WTC11 (cell line): ENCODE measurements around the gene APOBEC3B.

Source experiments
- AR ChIP-seq: fragments of 250-450 bp; sonication (Bioruptor Pico); IDR thresholded peaks from 2 replicates; pipeline ENCODE4 v1.9.0; 2021; ENCODE audit warnings: mild to moderate bottlenecking
- CTCF ChIP-seq: fragments of 200-600 bp; IDR thresholded peaks from 2 replicates; pipeline ENCODE4 v1.8.0; 2022; ENCODE audit warnings: antibody characterized with exemption
- E2F1 ChIP-seq: sonication (generic); formaldehyde crosslinking; IDR thresholded peaks from 2 replicates; pipeline ENCODE4 v1.8.0; 2022; ENCODE audit warnings: mild to moderate bottlenecking, missing genetic modification reagents
- E2F4 ChIP-seq: sonication (generic); formaldehyde crosslinking; IDR thresholded peaks from 2 replicates; pipeline ENCODE4 v1.8.1; 2022; ENCODE audit warnings: low read depth, mild to moderate bottlenecking, moderate library complexity, missing genetic modification reagents, borderline replicate concordance
- GRHL2 ChIP-seq: fragments of 250-450 bp; sonication (Bioruptor Pico); IDR thresholded peaks from 2 replicates; pipeline ENCODE4 v1.8.0; 2022; ENCODE audit warnings: mild to moderate bottlenecking, moderate library complexity; ENCODE audit not compliant: insufficient replicate concordance, severe bottlenecking
- KAT7 ChIP-seq: sonication (generic); formaldehyde crosslinking; IDR thresholded peaks from 2 replicates; pipeline ENCODE4 v1.8.1; 2023; ENCODE audit warnings: missing genetic modification reagents, mild to moderate bottlenecking, borderline replicate concordance
- MAX ChIP-seq: sonication (generic); formaldehyde crosslinking; IDR thresholded peaks from 2 replicates; pipeline ENCODE4 v1.8.0; 2022; ENCODE audit warnings: mild to moderate bottlenecking, missing genetic modification reagents
- RORB ChIP-seq: fragments of 250-450 bp; sonication (Bioruptor Pico); IDR thresholded peaks from 2 replicates; pipeline ENCODE4 v1.9.0; 2021; ENCODE audit warnings: mild to moderate bottlenecking
- STAT6 ChIP-seq: sonication (generic); formaldehyde crosslinking; conservative IDR thresholded peaks from 2 replicates; pipeline ENCODE4 v1.8.1; 2023; ENCODE audit warnings: mild to moderate bottlenecking, low read depth, missing genetic modification reagents, moderate library complexity
- TP53 ChIP-seq: sonication (generic); formaldehyde crosslinking; IDR thresholded peaks from 2 replicates; pipeline ENCODE4 v1.8.1; 2023; ENCODE audit warnings: mild to moderate bottlenecking, missing genetic modification reagents
- USF2 ChIP-seq: sonication (generic); formaldehyde crosslinking; IDR thresholded peaks from 2 replicates; pipeline ENCODE4 v1.8.1; 2023; ENCODE audit warnings: mild to moderate bottlenecking, missing genetic modification reagents, moderate library complexity
- ZNF121 ChIP-seq: sonication (generic); formaldehyde crosslinking; IDR thresholded peaks from 2 replicates; pipeline ENCODE4 v1.8.0; 2023; ENCODE audit warnings: missing genetic modification reagents
- ZNF532 ChIP-seq: fragments of 250-450 bp; sonication (Bioruptor Pico); IDR thresholded peaks from 2 replicates; pipeline ENCODE4 v1.9.0; 2021; ENCODE audit warnings: mild to moderate bottlenecking, borderline replicate concordance

- TF ChIP-seq MAX (CRISPR knock-in tag): no peak
- TF ChIP-seq E2F4 (CRISPR knock-in tag): no peak
- no peak for TF ChIP-seq CTCF
- TF ChIP-seq USF2 (CRISPR knock-in tag): no peak
- no peak for TF ChIP-seq GRHL2 (CRISPR knock-in tag)
- TF ChIP-seq AR (CRISPR knock-in tag): no peak
- no peak for TF ChIP-seq ZNF532 (CRISPR knock-in tag)
- no peak for TF ChIP-seq KAT7
- TF ChIP-seq E2F1 (CRISPR knock-in tag): no peak
- no peak for TF ChIP-seq TP53
- TF ChIP-seq RORB: no peak
- TF ChIP-seq STAT6 (CRISPR knock-in tag): no peak
- no peak for TF ChIP-seq ZNF121
Measured at GRCh38 chr22:39021552-39022250, 39.6 kb downstream of the APOBEC3B start.
